ENCODE data around the gene SEC63.
"Not testable (repeated sequence)": the region's sequence is repeated elsewhere in the genome, so short reads cannot be mapped to it uniquely, and the experiment has no call there.

SEC63 gene

DNA sequence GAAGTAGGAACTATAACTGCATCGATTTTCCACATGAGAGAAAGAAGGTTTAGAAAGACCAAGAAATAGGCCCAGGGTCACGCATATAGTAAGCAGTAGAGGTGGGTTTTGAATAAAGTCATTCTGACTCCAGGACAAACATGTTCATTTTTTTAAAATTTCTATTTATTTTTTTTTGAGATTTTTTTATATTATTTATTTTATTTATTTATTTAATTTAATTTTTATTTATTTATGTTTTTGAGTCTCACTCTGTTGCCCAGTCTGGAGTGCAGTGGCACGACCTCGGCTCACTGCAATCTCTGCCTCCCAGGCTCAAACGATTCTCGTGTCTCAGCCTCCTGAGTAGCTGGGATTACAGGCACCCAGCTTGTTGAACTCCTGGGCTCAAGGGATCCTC is 13.2 kb upstream of the SEC63 start:
- no peak for DNase-seq

- no peak for DNase-seq
Observed at GRCh38 chr6:107970255-107970654, 12.2 kb upstream of the SEC63 start.

DNA sequence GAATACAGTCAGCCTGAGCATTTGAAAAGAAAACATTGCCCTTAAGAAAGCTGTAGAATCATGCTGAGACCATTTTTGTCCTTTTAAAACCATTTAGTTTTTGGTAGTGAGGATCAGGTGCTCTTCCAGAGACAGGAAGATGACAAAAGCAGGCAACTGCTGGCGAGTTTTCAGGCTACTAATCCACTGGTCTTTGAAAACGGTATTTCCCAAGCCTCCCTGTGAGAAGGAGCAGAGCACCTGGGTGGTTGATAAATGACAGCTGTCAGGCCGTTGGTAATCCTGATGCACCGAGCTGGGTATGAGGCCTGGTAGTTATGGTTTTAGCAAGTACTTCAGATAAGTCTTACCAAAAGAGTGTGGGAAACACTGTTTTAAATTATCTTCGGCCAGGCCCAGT is 10.1 kb upstream of the SEC63 start:
- DNase-seq, result no peak

DNA sequence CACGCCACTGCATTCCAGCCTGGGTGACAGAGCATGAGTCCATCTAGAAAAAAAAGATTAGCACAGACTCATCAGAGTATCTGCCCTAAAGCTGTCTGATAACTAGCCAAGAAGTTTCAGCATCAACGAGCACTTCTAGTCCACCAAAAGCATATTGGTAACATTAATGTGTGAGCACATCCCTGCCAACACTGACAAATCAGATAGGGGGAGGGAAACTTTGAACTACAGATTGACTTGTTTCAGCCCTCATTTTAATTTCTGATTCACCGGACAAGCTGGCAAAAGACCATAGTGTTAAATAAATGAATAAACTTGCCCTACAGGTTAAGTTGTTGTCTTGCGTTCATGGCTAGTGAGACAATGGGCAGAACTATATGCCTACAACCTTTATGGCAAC is 7.7 kb upstream of the SEC63 start:
- DNase-seq, result no peak

GRCh38 chr6:107962723-107963122 is 4.7 kb upstream of the SEC63 start:
- no peak for DNase-seq

DNA sequence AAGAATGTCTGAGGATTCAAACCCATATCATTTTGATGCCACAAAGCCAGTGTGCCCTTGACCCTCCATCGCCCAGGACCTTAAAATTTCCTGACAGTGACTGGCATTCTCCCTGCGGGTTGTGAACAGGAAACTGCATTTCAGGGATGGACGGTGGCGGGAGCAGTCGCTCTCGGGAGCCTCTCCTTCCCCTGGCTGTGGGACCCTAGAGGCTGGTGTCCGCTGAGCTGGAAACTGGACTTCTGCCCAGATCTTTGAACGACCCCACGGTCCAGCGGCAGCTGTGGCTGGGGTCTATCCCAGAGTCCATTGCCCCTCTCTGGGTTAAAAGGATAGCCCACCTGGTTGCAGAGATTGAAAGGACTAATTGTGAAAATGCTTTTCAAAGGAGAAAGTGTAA is 1.4 kb upstream of the SEC63 start:
- no peak for DNase-seq

GRCh38 chr6:107958689-107959362 is 818 bp upstream of the SEC63 start:
- DNase-seq, result not testable (repeated sequence)

GRCh38 chr6:107957308-107957908 is 600 bp downstream of the SEC63 start:
- peak; percentile 68 for DNase-seq

DNA sequence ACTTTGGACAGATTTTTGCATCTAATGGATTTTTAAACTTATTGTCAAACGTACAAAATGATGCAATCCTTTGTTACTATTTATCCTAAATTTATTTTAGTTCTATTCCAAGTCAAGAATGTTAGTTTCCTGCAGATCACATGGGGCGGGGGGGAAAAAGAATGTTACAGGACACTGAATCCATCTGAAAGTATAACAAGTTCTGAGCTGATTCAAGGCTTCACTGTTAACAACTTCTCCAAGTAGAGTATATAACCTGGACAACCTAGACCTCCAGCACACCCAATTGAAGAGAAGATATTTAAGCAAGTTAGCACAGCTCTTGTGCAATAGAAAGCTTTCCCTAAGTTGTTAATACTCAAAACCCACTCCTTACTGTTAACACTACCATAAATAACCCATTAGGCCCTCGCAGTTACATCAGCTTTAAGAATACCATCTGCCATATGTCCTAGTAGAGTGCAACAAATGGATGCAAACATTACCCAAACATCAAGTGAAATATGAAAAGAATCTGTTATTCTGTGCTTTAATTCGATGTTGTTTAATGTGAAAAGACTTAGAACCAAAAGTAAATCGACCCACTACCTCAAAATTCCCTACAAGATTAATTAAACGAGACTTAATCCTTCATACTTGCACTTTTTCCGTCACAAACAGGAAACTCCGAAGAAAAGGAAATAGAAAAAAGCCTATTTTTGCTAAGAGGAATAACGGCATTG is 1.3 kb downstream of the SEC63 start:
- peak; percentile 61 for DNase-seq

- no peak for DNase-seq
Observed at GRCh38 chr6:107956181-107956580, 1.8 kb downstream of the SEC63 start.

DNA sequence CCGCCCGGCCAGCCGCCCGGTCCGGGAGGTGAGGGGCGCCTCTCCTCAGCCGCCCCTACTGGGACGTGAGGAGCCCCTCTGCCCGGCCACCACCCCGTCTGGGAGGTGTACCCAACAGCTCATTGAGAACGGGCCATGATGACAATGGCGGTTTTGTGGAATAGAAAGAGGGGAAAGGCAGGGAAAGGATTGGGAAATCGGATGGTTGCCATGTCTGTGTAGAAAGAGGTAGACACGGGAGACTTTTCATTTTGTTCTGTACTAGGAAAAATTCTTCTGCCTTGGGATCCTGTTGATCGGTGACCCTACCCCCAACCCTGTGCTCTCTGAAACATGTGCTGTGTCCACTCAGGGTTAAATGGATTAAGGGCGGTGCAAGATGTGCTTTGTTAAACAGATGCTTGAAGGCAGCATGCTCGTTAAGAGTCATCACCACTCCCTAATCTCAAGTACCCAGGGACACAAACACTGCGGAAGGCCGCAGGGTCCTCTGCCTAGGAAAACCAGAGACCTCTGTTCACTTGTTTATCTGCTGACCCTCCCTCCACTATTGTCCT is 4.1 kb downstream of the SEC63 start:
- not testable (repeated sequence) for DNase-seq

- DNase-seq, result no peak
Observed at GRCh38 chr6:107943626-107944439, 14.2 kb downstream of the SEC63 start.

- no peak for DNase-seq
Observed at GRCh38 chr6:107942142-107942541, 15.9 kb downstream of the SEC63 start.

DNA sequence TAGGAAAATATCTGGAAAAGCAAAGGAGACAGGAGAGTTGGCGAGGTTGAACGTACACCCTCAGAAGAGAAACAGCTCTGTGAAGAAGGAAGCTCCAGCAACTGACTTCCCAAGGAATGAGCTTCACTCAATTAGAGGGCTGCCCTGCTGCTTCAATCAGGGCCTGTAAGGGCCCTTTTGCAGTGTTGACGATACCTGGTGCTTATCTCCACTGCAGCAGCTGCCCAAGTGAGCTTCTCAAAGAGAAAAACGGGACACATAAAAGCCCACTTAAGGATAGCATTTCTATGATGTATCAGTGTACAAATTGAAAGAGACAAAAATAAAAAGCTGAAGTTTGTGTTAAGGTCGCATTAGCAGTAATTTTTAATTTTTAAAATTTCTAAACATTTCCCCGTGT is 16.4 kb downstream of the SEC63 start:
- DNase-seq, result no peak

DNA sequence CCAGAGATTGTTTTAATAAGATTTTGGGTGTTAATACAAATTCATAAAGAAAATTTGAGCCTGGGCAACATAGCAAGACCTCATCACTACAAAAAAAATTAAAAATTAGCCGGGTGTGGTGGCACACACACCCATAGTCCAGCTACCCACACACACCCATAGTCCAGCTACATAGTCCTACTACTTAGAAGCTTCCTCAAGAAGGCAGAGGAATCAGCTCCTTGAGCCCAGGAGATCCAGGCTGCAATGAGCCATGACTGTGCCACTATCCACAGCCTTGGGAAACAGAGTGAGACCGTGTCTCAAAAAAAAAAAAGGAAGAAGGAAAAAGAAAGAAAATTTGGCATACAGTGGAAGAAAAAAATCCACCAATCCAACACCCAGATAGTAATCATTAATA is 16.8 kb downstream of the SEC63 start:
- no peak for DNase-seq

DNA sequence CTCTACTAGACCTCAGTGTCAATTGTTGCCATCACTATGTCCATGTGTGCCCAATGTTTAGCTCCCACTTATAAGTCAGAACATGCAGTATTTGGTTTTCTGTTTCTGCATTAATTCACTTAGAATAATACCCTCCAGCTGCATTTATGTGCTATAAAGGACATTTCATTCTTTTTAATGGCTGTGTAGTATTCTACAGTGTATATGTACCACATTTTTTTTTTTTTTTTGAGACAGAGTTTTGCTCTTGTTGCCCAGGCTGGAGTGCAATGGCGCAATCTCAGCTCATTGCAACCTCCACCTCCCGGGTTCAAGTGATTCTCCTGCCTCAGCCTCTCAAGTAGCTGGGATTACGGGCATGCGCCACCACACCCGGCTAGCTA is 21.1 kb downstream of the SEC63 start:
- not testable (repeated sequence) for DNase-seq

- DNase-seq, result no peak
Observed at GRCh38 chr6:107936162-107936909, 21.7 kb downstream of the SEC63 start.

DNA sequence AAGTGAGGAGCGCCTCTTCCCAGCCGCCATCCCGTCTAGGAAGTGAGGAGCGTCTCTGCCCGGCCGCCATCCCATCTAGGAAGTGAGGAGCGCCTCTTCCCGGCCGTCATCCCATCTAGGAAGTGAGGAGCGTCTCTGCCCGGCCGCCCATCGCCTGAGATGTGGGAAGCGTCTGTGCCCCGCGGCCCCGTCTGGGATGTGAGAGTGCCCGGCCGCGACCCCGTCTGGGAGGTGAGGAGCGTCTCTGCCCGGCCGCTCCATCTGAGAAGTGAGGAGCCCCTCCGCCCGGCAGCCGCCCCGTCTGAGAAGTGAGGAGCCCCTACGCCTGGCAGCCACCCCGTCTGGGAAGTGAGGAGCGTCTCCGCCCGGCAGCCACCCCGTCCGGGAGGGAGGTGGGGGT is 23.8 kb downstream of the SEC63 start:
- DNase-seq, result not testable (repeated sequence)

DNA sequence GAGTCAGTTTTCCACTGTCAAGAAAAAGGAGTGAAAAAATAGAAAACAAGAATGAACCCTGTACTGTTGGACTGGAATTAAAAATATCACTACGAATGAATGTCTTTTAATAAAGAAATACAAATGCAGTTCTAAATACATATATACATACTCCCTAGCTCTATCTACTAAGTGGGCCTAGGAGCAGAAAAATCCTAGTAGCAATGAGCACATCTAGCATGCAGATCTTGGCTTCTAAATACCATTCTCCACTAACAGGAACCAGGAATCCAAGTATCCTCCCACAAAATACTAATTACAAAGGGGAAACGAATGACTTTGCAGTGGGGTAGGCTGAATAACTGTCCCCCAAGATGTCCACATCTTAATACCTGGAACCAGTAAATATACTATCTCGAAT is 25.4 kb downstream of the SEC63 start:
- no peak for DNase-seq

- DNase-seq, result no peak
Observed at GRCh38 chr6:107931894-107932293, 26.1 kb downstream of the SEC63 start.

DNA sequence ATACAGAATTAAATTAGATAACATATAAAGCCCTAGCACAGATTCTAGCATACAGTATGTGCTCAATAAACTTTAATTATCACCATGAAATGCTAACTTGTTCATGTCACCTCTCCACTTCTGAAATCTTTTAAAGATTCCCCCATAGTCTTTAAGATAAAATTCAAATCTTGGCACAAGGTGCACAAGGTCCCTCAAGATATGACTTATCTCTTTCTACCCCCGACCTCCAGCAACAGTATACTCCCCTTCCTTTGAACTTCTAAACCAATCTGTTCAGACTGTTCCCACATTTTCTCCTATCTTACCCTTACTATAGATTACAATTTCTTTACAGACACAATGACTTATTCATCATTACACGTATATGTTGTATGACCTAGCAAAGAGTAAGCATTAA is 29.0 kb downstream of the SEC63 start:
- no peak for DNase-seq
